Measurements from ENCODE around the gene MXD1. TPM values are rescaled to one million over a fixed set of nuclear protein-coding genes. Genes with fewer than 3 reads are reported as not detected.

The MXD1 gene
- total RNA-seq, 1 experiment from 2014 or later = 1.5 TPM

GRCh38 chr2:69977906-69978482 lies 63.1 kb downstream of the MXD1 start (continued):
- no peak for TF ChIP-seq CDX4 (CRISPR knock-in tag; IDR thresholded peaks at IDR 0.05; ENCODE audit: borderline replicate concordance)

GRCh38 chr2:69979902-69980807 lies 65.2 kb downstream of the MXD1 start:
- peaks cover 2% of the 10 kb centered on the region; the same call in 1 of the 2 replicates for H3K9me3 Mint-ChIP-seq
- DNase-seq (ENCODE audit: low spot score) (no peak), ATAC-seq (no peak)
- ChIA-PET POLR2A (interaction anchor here (1.0 kb wide), 1 partner anchor 66 kb away, joined by 4 read pairs; the partner anchor contains the start of gene MXD1), CTCF (interaction anchor here (0.6 to 1.5 kb wide), 3 partner anchors 80 to 255 kb away, joined by 4 read pairs; no protein-coding TSS in a partner anchor)
- no peak for TF ChIP-seq PRRX2 (CRISPR knock-in tag; IDR thresholded peaks at IDR 0.05)
- TF ChIP-seq HMGXB4 (CRISPR knock-in tag; IDR thresholded peaks at IDR 0.05) = no peak
- TF ChIP-seq ZNF219 (CRISPR knock-in tag; IDR thresholded peaks at IDR 0.05; ENCODE audit: borderline replicate concordance) = no peak
- no peak for TF ChIP-seq NR1H2 (CRISPR knock-in tag; IDR thresholded peaks at IDR 0.05)
- no peak for TF ChIP-seq ZNF425 (CRISPR knock-in tag; conservative IDR thresholded peaks at IDR 0.05)
- no peak for TF ChIP-seq JAZF1 (CRISPR knock-in tag; IDR thresholded peaks at IDR 0.05)
- TF ChIP-seq TEAD4 (CRISPR knock-in tag; IDR thresholded peaks at IDR 0.05) = no peak
- no peak for TF ChIP-seq ZNF512 (CRISPR knock-in tag; IDR thresholded peaks at IDR 0.05; ENCODE audit: borderline replicate concordance)
- no peak overlapping the region for H3K4me3 Mint-ChIP-seq
- H3K27ac Mint-ChIP-seq = no peak overlapping the region
- H3K27me3 Mint-ChIP-seq (ENCODE audit: low read depth) = no peaks in the 10 kb centered on the region; the same call in 1 of the 2 replicates
- no peaks in the 10 kb centered on the region for H3K36me3 Mint-ChIP-seq
- H3K4me1 Mint-ChIP-seq = peaks cover 19% of the 10 kb centered on the region

GRCh38 chr2:69983392-69983966 lies 68.6 kb downstream of the MXD1 start:
- no peaks in the 10 kb centered on the region; the same call in 1 of the 2 replicates for H3K27me3 Mint-ChIP-seq (ENCODE audit: low read depth)
- CTCF ChIA-PET = no interaction called here
- ATAC-seq = no peak
- DNase-seq (ENCODE audit: low spot score) = no peak
- POLR2A ChIA-PET = no interaction called here
- peaks cover 3% of the 10 kb centered on the region; the same call in 1 of the 2 replicates for H3K9me3 Mint-ChIP-seq
- no peaks in the 10 kb centered on the region for H3K36me3 Mint-ChIP-seq
- no peak overlapping the region for H3K4me3 Mint-ChIP-seq
- H3K4me1 Mint-ChIP-seq = peaks cover 3% of the 10 kb centered on the region
- H3K27ac Mint-ChIP-seq = no peak overlapping the region
- TF ChIP-seq MAX (CRISPR knock-in tag; IDR thresholded peaks at IDR 0.05) = no peak
- no peak for TF ChIP-seq AR (CRISPR knock-in tag; IDR thresholded peaks at IDR 0.05)
- TF ChIP-seq SP1 (CRISPR knock-in tag; conservative IDR thresholded peaks at IDR 0.05) = no peak
- TF ChIP-seq IRF2 (CRISPR knock-in tag; IDR thresholded peaks at IDR 0.05; ENCODE audit: borderline replicate concordance, low read depth) = no peak
- no peak for TF ChIP-seq ATF2 (CRISPR knock-in tag; IDR thresholded peaks at IDR 0.05; ENCODE audit: borderline replicate concordance, low read depth)
- TF ChIP-seq CBFB (CRISPR knock-in tag; IDR thresholded peaks at IDR 0.05; ENCODE audit: low read depth) = no peak
- no peak for TF ChIP-seq ZNF671 (CRISPR knock-in tag; IDR thresholded peaks at IDR 0.05)
- no peak for TF ChIP-seq KAT7 (CRISPR knock-in tag; IDR thresholded peaks at IDR 0.05; ENCODE audit: borderline replicate concordance)
- TF ChIP-seq RORB (CRISPR knock-in tag; IDR thresholded peaks at IDR 0.05) = no peak
- TF ChIP-seq TEAD4 (CRISPR knock-in tag; IDR thresholded peaks at IDR 0.05) = no peak
- TF ChIP-seq ZBTB21 (CRISPR knock-in tag; IDR thresholded peaks at IDR 0.05; ENCODE audit: borderline replicate concordance) = no peak

Data from WTC11 (cell line).